Activated T-cell treated with anti-CD3 and anti-CD28 coated beads, Interleukin-2, amount 50 U/mL, for 24 hours (primary cell): ENCODE results near the gene AKR1C4.
"Not testable (repeated sequence)": the region's sequence is repeated elsewhere in the genome, so short reads cannot be mapped to it uniquely, and the experiment has no call there.

Experiments used
- DNase-seq: peaks from one replicate; pipeline ENCODE4 v3.0.0-alpha.2; 2020
- H3K27ac Mint-ChIP-seq: 2 replicates; pipeline ENCODE4 v1.8.0; 2020; ENCODE audit warnings: mild to moderate bottlenecking, mixed read lengths
- H3K27me3 Mint-ChIP-seq: 2 replicates; pipeline ENCODE4 v1.8.0; 2020; ENCODE audit warnings: mixed read lengths
- H3K36me3 Mint-ChIP-seq: 2 replicates; pipeline ENCODE4 v1.8.0; 2020; ENCODE audit warnings: low read depth, mixed read lengths
- H3K4me1 Mint-ChIP-seq: 2 replicates; pipeline ENCODE4 v1.8.0; 2020; ENCODE audit warnings: low read depth, mixed read lengths
- H3K4me3 Mint-ChIP-seq: 2 replicates; pipeline ENCODE4 v1.8.0; 2020; ENCODE audit warnings: mild to moderate bottlenecking, moderate library complexity, mixed read lengths
- H3K9me3 Mint-ChIP-seq: 2 replicates; pipeline ENCODE4 v1.8.0; 2020; ENCODE audit warnings: mixed read lengths

AKR1C4 gene

GRCh38 chr10:5184987-5185775, 11.5 kb upstream of the AKR1C4 start, which contains the start of gene AKR1C8:
Gene AKR1C8 (minus strand): TSS chr10:5185150. CDS start chr10:5185104, 46 bp downstream.
- no peak within 1 kb of the TSS for H3K27ac Mint-ChIP-seq

GRCh38 chr10:5187867-5188266, 8.8 kb upstream of the AKR1C4 start:
- Mint-ChIP-seq H3K4me1 (no peaks in the 10 kb centered on the region), H3K9me3 (no peaks in the 10 kb centered on the region), H3K36me3 (no peaks in the 10 kb centered on the region), H3K4me3 (no peak overlapping the region), H3K27ac (no peak overlapping the region), H3K27me3 (no peaks in the 10 kb centered on the region)
- no peak for DNase-seq

More at GRCh38 chr10:5184987-5185775, 11.5 kb upstream of the AKR1C4 start, which contains the start of gene AKR1C8:
- Mint-ChIP-seq H3K9me3 (no peaks in the 10 kb centered on the region), H3K27me3 (no peaks in the 10 kb centered on the region), H3K36me3 (no peaks in the 10 kb centered on the region), H3K4me1 (no peaks in the 10 kb centered on the region), H3K4me3 (no peak within 1 kb of the TSS)
- DNase-seq = no peak

DNA sequence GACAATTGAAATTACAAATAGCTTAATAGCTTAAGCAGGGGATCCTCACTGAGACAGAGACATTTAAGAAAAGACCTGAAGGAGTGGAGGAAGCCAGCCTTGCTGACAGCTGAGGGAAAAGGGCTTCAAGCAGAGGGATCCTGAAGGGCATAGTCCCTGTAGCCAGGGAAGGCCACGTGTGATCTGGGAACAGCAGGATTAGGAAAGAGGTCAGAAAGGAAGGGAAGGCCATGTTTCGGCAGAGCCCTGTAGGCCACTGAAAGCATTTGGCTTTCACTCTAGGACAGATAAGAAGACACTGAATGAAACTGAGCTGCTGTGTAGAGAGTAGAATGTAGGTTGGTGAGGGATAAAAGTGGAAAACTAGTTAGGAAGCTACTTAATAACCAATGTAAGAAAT, 8.3 kb upstream of the AKR1C4 start:
- Mint-ChIP-seq H3K4me1 (no peaks in the 10 kb centered on the region), H3K36me3 (no peaks in the 10 kb centered on the region), H3K27me3 (no peaks in the 10 kb centered on the region), H3K27ac (no peak overlapping the region), H3K4me3 (no peak overlapping the region), H3K9me3 (no peaks in the 10 kb centered on the region)
- no peak for DNase-seq

GRCh38 chr10:5194431-5194830, 2.2 kb upstream of the AKR1C4 start:
- DNase-seq = no peak
- Mint-ChIP-seq H3K27me3 (no peaks in the 10 kb centered on the region), H3K36me3 (no peaks in the 10 kb centered on the region), H3K9me3 (no peaks in the 10 kb centered on the region), H3K4me1 (no peaks in the 10 kb centered on the region), H3K4me3 (no peak overlapping the region), H3K27ac (no peak overlapping the region)

DNA sequence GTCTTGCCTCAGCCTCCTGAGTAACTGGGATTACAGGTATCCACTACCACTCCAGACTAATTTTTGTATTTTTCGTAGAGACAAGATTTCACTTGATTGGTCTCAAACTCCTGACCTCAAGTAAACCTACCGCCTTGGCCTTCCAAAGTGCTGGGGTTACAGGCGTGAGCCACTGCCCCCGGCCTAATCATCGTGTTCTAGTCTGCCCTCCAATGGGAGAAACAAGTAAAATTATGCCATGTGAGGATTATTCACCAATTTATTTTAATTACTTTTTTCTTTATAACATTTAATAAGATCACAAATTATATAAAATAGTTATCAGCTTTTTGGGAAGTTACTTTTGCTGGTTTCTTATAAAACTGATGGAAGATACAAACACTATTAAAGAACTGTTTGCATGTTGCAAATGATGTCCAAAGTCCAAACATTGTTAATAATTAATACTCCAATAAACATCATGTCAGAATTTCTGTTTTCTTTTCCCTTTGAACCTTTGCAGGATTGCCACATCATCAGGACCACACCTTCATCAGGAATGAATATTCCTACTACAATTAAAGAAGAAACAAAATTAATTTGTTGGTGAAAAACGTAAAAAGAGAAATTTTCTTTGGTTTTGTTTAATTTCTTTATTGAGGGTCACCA, 786 bp upstream of the AKR1C4 start:
- H3K27ac Mint-ChIP-seq = no peak overlapping the region
- H3K4me1 Mint-ChIP-seq = no peaks in the 10 kb centered on the region
- no peak overlapping the region for H3K4me3 Mint-ChIP-seq
- no peaks in the 10 kb centered on the region for H3K36me3 Mint-ChIP-seq
- no peak for DNase-seq
- H3K9me3 Mint-ChIP-seq = no peaks in the 10 kb centered on the region
- H3K27me3 Mint-ChIP-seq = no peaks in the 10 kb centered on the region

- Mint-ChIP-seq H3K4me1 (no peaks in the 10 kb centered on the region), H3K9me3 (peaks cover 9% of the 10 kb centered on the region), H3K27me3 (peaks cover 2% of the 10 kb centered on the region), H3K27ac (no peak overlapping the region), H3K36me3 (no peaks in the 10 kb centered on the region), H3K4me3 (no peak overlapping the region)
- DNase-seq = no peak
These were observed 1.7 kb downstream of the AKR1C4 start for GRCh38 chr10:5198386-5198785.

DNA sequence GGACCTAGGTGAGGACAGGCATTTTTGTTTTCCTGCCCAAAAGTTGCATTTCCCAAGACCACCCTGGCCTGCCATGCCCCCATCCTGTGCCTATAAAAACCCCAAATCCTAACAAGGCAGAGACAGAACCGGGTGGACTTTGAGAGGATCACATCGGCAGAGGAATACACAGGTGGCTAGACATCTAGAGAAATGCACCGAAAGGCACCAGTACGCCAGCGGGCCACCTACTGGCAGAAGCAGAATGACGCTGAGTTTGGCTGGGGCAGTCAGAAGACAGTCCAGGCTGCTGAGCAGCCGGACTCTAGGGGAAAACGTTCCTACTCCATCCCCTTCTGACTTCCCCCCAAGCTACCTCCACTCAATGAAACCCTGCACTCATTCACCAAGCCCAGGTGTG, 2.8 kb downstream of the AKR1C4 start:
- Mint-ChIP-seq H3K4me3 (no peak overlapping the region), H3K4me1 (no peaks in the 10 kb centered on the region)
- DNase-seq = no peak

GRCh38 chr10:5206799-5207198, 10.2 kb downstream of the AKR1C4 start:
- no peak overlapping the region for H3K27ac Mint-ChIP-seq
- peaks cover 20% of the 10 kb centered on the region for H3K9me3 Mint-ChIP-seq
- no peak for DNase-seq
- H3K27me3 Mint-ChIP-seq = peaks cover 10% of the 10 kb centered on the region
- H3K36me3 Mint-ChIP-seq = no peaks in the 10 kb centered on the region
- no peak overlapping the region for H3K4me3 Mint-ChIP-seq
- H3K4me1 Mint-ChIP-seq = no peaks in the 10 kb centered on the region

More for the DNA sequence above, 2.8 kb downstream of the AKR1C4 start:
- peaks cover 6% of the 10 kb centered on the region for H3K27me3 Mint-ChIP-seq
- no peak overlapping the region for H3K27ac Mint-ChIP-seq
- H3K36me3 Mint-ChIP-seq = no peaks in the 10 kb centered on the region
- H3K9me3 Mint-ChIP-seq = peaks cover 15% of the 10 kb centered on the region

DNA sequence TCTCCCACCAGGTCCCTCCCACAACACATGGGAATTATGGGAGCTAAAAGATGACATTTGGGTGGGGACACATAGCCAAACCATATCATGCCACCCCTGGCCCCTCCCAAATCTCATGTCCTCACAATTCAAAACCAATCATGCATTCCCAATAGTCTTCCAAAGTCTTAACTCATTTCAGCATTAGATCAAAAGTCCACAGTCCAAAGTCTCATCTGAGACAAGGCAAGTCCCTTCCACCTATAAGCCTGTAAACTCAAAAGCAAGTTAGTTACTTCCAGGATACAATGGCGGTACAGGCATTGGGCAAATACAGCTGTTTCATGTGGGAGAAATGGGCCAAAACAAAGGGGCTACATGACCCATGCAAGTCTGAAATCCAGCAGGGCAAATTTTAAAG, 13.1 kb downstream of the AKR1C4 start:
- H3K4me1 Mint-ChIP-seq, H3K27me3 Mint-ChIP-seq, H3K4me3 Mint-ChIP-seq, H3K36me3 Mint-ChIP-seq, DNase-seq, H3K27ac Mint-ChIP-seq, H3K9me3 Mint-ChIP-seq: not testable (repeated sequence)

GRCh38 chr10:5210261-5210660, 13.6 kb downstream of the AKR1C4 start:
- not testable (repeated sequence) for H3K27me3 Mint-ChIP-seq, H3K27ac Mint-ChIP-seq, H3K4me3 Mint-ChIP-seq, H3K9me3 Mint-ChIP-seq, DNase-seq, H3K36me3 Mint-ChIP-seq, H3K4me1 Mint-ChIP-seq

DNA sequence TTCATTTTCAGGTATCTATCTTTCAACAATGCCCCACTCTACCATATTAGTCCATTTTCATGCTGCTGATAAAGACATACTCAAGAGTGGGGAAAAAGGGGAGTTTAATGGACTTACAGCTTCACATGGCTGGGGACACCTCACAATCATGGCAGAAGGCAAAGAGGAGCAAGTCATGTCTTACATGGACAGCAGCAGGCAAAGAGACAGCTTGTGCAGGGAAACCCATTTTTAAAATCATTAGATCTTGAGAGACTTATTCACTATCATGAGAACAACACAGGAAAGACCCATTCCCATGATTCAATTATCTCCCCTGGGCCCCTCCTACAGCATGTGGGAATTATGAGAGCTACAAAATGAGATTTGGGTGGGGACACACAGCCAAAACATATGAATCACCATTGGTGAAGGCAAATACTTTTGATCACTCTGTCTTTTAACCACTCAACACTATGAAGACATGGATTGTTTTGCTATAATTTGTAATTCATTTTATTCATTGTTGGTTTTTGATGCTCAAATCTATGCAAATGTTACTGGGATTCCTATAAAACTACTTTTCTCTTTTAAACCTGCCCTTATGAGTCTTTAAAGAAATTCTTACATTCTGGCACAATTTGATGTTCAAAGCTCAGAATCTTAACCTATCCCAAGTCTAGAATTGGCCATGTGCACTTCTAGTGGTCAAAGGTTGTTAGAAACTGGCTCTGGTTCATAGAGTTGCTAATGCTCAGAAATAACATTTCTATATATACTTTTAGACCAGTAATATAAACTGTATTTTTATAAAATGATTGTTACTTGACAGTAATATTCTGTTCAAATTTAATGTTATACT, 15.3 kb downstream of the AKR1C4 start:
- DNase-seq = no peak
- Mint-ChIP-seq H3K27me3 (peaks cover 6% of the 10 kb centered on the region), H3K4me3 (no peak overlapping the region), H3K36me3 (no peaks in the 10 kb centered on the region), H3K4me1 (no peaks in the 10 kb centered on the region), H3K9me3 (peaks cover 6% of the 10 kb centered on the region), H3K27ac (no peak overlapping the region)

GRCh38 chr10:5216801-5217200, 20.2 kb downstream of the AKR1C4 start:
- Mint-ChIP-seq H3K27ac (no peak overlapping the region), H3K4me1 (no peaks in the 10 kb centered on the region), H3K9me3 (peaks cover under 1% of the 10 kb centered on the region), H3K27me3 (peaks cover 6% of the 10 kb centered on the region), H3K4me3 (no peak overlapping the region), H3K36me3 (no peaks in the 10 kb centered on the region)
- DNase-seq = no peak

- Mint-ChIP-seq H3K9me3 (peaks cover 2% of the 10 kb centered on the region), H3K4me1 (no peaks in the 10 kb centered on the region), H3K4me3 (no peak overlapping the region), H3K36me3 (no peaks in the 10 kb centered on the region), H3K27ac (no peak overlapping the region), H3K27me3 (peaks cover 6% of the 10 kb centered on the region)
- no peak for DNase-seq
These were observed 22.6 kb downstream of the AKR1C4 start for GRCh38 chr10:5219262-5219661.

GRCh38 chr10:5222942-5223341, 26.3 kb downstream of the AKR1C4 start:
- not testable (repeated sequence) for H3K4me3 Mint-ChIP-seq, H3K4me1 Mint-ChIP-seq, H3K9me3 Mint-ChIP-seq, H3K27me3 Mint-ChIP-seq, H3K27ac Mint-ChIP-seq, H3K36me3 Mint-ChIP-seq, DNase-seq

DNA sequence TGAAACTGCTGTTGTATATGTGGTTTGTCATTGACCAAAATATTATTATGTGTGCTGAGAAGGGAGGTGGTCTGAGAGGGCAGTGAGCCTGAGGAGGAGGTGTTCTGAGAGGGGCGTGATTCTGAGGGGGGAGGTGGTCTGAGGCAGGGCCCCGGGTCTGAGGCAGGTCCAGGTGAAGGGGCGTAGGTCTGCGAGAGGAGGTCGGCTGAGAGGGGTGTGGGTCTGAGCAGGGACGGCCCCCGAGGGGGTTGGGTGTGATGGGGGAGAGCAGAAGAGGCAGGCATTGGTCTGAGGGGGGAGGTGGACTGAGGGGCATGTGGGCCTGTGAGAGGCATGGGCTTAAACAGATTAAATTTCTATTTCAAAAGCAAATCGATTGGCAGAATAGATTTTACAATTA, 32.4 kb downstream of the AKR1C4 start:
- no peak for DNase-seq
- H3K36me3 Mint-ChIP-seq = no peaks in the 10 kb centered on the region
- H3K4me1 Mint-ChIP-seq = no peaks in the 10 kb centered on the region
- H3K4me3 Mint-ChIP-seq = no peak overlapping the region
- H3K9me3 Mint-ChIP-seq = peaks cover 3% of the 10 kb centered on the region
- H3K27ac Mint-ChIP-seq = no peak overlapping the region
- H3K27me3 Mint-ChIP-seq = no peaks in the 10 kb centered on the region
